ENCODE measurements around the gene SHCBP1.

- TF ChIP-seq POLR2A (IDR thresholded peaks at IDR 0.05; ENCODE audit: low read depth, low read length): no peak
- TF ChIP-seq SPI1 (IDR thresholded peaks at IDR 0.05; ENCODE audit: low read depth, low read length): no peak
- no peak for TF ChIP-seq TAF1 (IDR thresholded peaks at IDR 0.05; ENCODE audit: low read depth, low read length)
These were observed 8.4 kb upstream of the SHCBP1 start for GRCh38 chr16:46629331-46630219.

Data from GM12891 (cell line).